ENCODE measurements around the gene JAML.

- no peak for TF ChIP-seq CTCF (conservative IDR thresholded peaks at IDR 0.05 in 1 of 2, IDR thresholded peaks at IDR 0.05 in 1 of 2; ENCODE audit: extremely low read depth in 1 of 2, insufficient read depth in 1 of 2, low read depth in 1 of 2, low read length in 2 of 2)
- no peak for TF ChIP-seq EZH2 (IDR thresholded peaks at IDR 0.05; ENCODE audit: borderline replicate concordance, low read length)
Measured at GRCh38 chr11:118156531-118157185, 68.2 kb downstream of the JAML start.

Measured in mammary epithelial cell (primary cell).